GM12878 (cell line): Measurements from ENCODE around the gene MYT1. TPM values are rescaled to one million over a fixed set of nuclear protein-coding genes. Genes with fewer than 3 reads are reported as not detected.

ENCODE experiments used
- ATAC-seq: fragments of 200-7000 bp; cut with Tn5 transposase; 3 replicates; pipeline ENCODE4 v1.9.1; 2020; ENCODE audit warnings: mild to moderate bottlenecking, moderate library complexity
- BruUV-seq: library from RNA; stranded (reverse); fragments of 400-500 nt; replicated peaks from 2 replicates; lab custom pipeline; 2021; lab: Mats Ljungman, UMichigan
- CTCF ChIA-PET: fragments of 300-600 bp; sonication (Branson Sonifier 250); formaldehyde crosslinking; extraction: SDS; loops from one replicate; lab custom pipeline; 2021; ENCODE audit warnings: inconsistent platforms; lab: Yijun Ruan, JAX
- POLR2A ChIA-PET: fragments of 350-600 bp; formaldehyde crosslinking; extraction: SDS; loops from one replicate; lab custom pipeline; 2021; ENCODE audit warnings: inconsistent platforms; lab: Charles Lee
- RAD21 ChIA-PET: fragments of 300-600 bp; sonication (Branson Sonifier 250); formaldehyde crosslinking; loops from one replicate; lab custom pipeline; 2023; ENCODE audit warnings: antibody characterized with exemption; ENCODE audit not compliant: unreplicated experiment; lab: Charles Lee
- SMC1A ChIA-PET: fragments of 300-600 bp; sonication (Branson Sonifier 250); formaldehyde crosslinking; loops from one replicate; lab custom pipeline; 2023; ENCODE audit not compliant: unreplicated experiment, uncharacterized antibody; lab: Charles Lee
- DNase-seq: peaks from one replicate; pipeline ENCODE4 v3.0.0-alpha.2; 2011; ENCODE audit warnings: low read depth, low spot score
- FAIRE-seq: peaks from 3 replicates; lab custom pipeline; 2011; peaks lifted over from hg19 to GRCh38; lab: Jason Lieb, UNC
- H2AFZ ChIP-seq: 2 replicates; pipeline ENCODE4 v1.6.0; 2011; ENCODE audit warnings: low read depth, low read length, control low read depth; ENCODE audit not compliant: control insufficient read depth
- H3K27ac ChIP-seq: 2 replicates; pipeline ENCODE4 v1.5.1; 2011; ENCODE audit warnings: control low read depth; ENCODE audit not compliant: control insufficient read depth, insufficient read depth
- H3K27me3 ChIP-seq, 2 experiments: replicated peaks in 1 of 2; 2 replicates each; pipeline versions ENCODE4 v1.6.0 to v1.6.1; 2011; ENCODE audit warnings: low read length in 1 of 2; ENCODE audit not compliant: control insufficient read depth in 2 of 2, insufficient read depth in 2 of 2
- H3K36me3 ChIP-seq, 2 experiments: 2 replicates each; pipeline ENCODE4 v1.5.1; 2011; ENCODE audit warnings: low read length in 1 of 2; ENCODE audit not compliant: control insufficient read depth in 2 of 2, insufficient read depth in 2 of 2
- H3K4me1 ChIP-seq: 2 replicates; pipeline ENCODE4 v1.6.1; 2011; ENCODE audit warnings: mild to moderate bottlenecking, low read length, moderate library complexity, mixed read lengths; ENCODE audit not compliant: control insufficient read depth, insufficient read depth
- H3K4me2 ChIP-seq: 2 replicates; pipeline ENCODE4 v1.6.0; 2011; ENCODE audit warnings: control low read depth; ENCODE audit not compliant: control insufficient read depth, insufficient read depth
- H3K4me3 ChIP-seq: fragments of 200-600 bp; sonication (generic); 2 replicates; pipeline ENCODE4 v1.5.1; 2016
- H3K79me2 ChIP-seq: 2 replicates; pipeline ENCODE4 v1.6.0; 2011; ENCODE audit warnings: low read length; ENCODE audit not compliant: control insufficient read depth, insufficient read depth
- H3K9ac ChIP-seq: 2 replicates; pipeline ENCODE4 v1.8.0; 2011; ENCODE audit warnings: low read length, control low read depth, mixed read lengths; ENCODE audit not compliant: control insufficient read depth, insufficient read depth
- H3K9me3 ChIP-seq: replicated peaks from 3 replicates; pipeline ENCODE4 v1.5.1; 2011; ENCODE audit warnings: mild to moderate bottlenecking, low read length; ENCODE audit not compliant: control insufficient read depth, insufficient read depth
- H4K20me1 ChIP-seq: 2 replicates; pipeline ENCODE4 v1.6.0; 2011; ENCODE audit not compliant: control insufficient read depth, insufficient read depth
- CREB1 ChIP-seq: IDR thresholded peaks from 2 replicates; pipeline ENCODE4 v1.6.1; 2012; ENCODE audit warnings: low read depth, mild to moderate bottlenecking, inconsistent platforms
- CREM ChIP-seq: IDR thresholded peaks from 2 replicates; pipeline ENCODE4 v1.6.1; 2014; ENCODE audit warnings: antibody characterized with exemption, low read depth
- JUND ChIP-seq: IDR thresholded peaks from 2 replicates; pipeline ENCODE4 v1.6.1; 2012; ENCODE audit warnings: low read depth, mild to moderate bottlenecking, low read length, improper control_type of control experiment, moderate library complexity
- KLF5 ChIP-seq: fragments of 450-650 bp; IDR thresholded peaks from 2 replicates; pipeline ENCODE4 v1.6.1; 2014; ENCODE audit warnings: mild to moderate bottlenecking; ENCODE audit not compliant: partially characterized antibody
- NBN ChIP-seq: fragments of 450-650 bp; IDR thresholded peaks from 2 replicates; pipeline ENCODE4 v1.6.1; 2016
- NFIC ChIP-seq: IDR thresholded peaks from 2 replicates; pipeline ENCODE4 v1.6.1; 2012; ENCODE audit warnings: low read depth, mild to moderate bottlenecking, inconsistent platforms, low read length, moderate library complexity
- NFYA ChIP-seq: IDR thresholded peaks from 2 replicates; pipeline ENCODE4 v1.6.1; 2011; ENCODE audit warnings: low read depth, mild to moderate bottlenecking, low read length, improper control_type of control experiment, borderline replicate concordance
- POLR2A ChIP-seq: IDR thresholded peaks from 2 replicates; pipeline ENCODE4 v1.6.1; 2011; ENCODE audit warnings: low read depth, mild to moderate bottlenecking, low read length
- RAD51 ChIP-seq: fragments of 450-650 bp; IDR thresholded peaks from 2 replicates; pipeline ENCODE4 v1.6.1; 2016; ENCODE audit warnings: moderate library complexity, mild to moderate bottlenecking, inconsistent platforms
- RUNX3 ChIP-seq: IDR thresholded peaks from 2 replicates; pipeline ENCODE4 v1.6.1; 2012; ENCODE audit warnings: low read length, inconsistent platforms
- SREBF1 ChIP-seq: IDR thresholded peaks from 2 replicates; pipeline ENCODE4 v1.6.1; 2012; ENCODE audit warnings: mild to moderate bottlenecking, low read length
- TCF3 ChIP-seq: IDR thresholded peaks from 2 replicates; pipeline ENCODE4 v1.6.1; 2012; ENCODE audit warnings: low read depth, mild to moderate bottlenecking, low read length, borderline replicate concordance; ENCODE audit not compliant: insufficient read depth
- ZNF24 ChIP-seq: fragments of 450-650 bp; IDR thresholded peaks from 2 replicates; pipeline ENCODE4 v1.6.1; 2017; ENCODE audit warnings: antibody characterized with exemption, mild to moderate bottlenecking
- WGBS: methylation state at CpG from one replicate; pipeline ENCODE4 v1.1.6; 2016; ENCODE audit warnings: low lambda C conversion rate; ENCODE audit not compliant: insufficient replicate concordance, insufficient coverage; ENCODE audit errors: missing lambda C conversion rate; 5-methylcytosine and 5-hydroxymethylcytosine counted together
- in situ Hi-C: fragments of 300-500 bp; cut with MboI; formaldehyde crosslinking; loops from 9 replicates; pipeline ENCODE4 v1.14.3; 2018; ENCODE audit warnings: mixed read lengths
- intact Hi-C: fragments of 100-400 bp; cut with micrococcal nuclease; formaldehyde crosslinking; loops from one replicate; pipeline ENCODE4 v1.14.2; 2022; ENCODE audit not compliant: unreplicated experiment
- polyA plus RNA-seq, 11 experiments: library from polyadenylated mRNA; depleted of rRNA in 4 of 11; unstranded in 6 of 11; stranded (reverse) in 5 of 11; fragments of >200 nt; fragmentation: Nextera tagmentation in 4 of 11; fragmentation: Illumina TruSeq in 1 of 11; extraction: Ambion mirVana in 4 of 11; extraction: Trizol in 1 of 11; gene quantifications; 1 replicate in 1 of 11; 2 replicates in 10 of 11; pipeline versions ENCODE4 v1.2.1 to v1.2.3, GENCODE V29; 2011 to 2016; ENCODE audit warnings: inconsistent platforms in 2 of 11, missing spikeins in 2 of 11, low read depth in 1 of 11
- total RNA-seq, 4 experiments: library from RNA; depleted of rRNA in 3 of 4; stranded (reverse); fragments of >200 nt in 3 of 4; fragmentation: Illumina TruSeq in 1 of 4; extraction: Trizol in 1 of 4; gene quantifications; 2 replicates each; pipeline versions ENCODE4 v1.2.1 to v1.2.3, GENCODE V29; 2013 to 2021
- TF ChIP-seq, protein P1 (sequence below): fragments of 450-650 bp; IDR thresholded peaks from 2 replicates; pipeline ENCODE4 v1.6.1; 2018; ENCODE audit warnings: borderline replicate concordance, mild to moderate bottlenecking; ENCODE audit not compliant: partially characterized antibody

MYT1 gene
- total and polyA plus RNA-seq, 10 of the 15 experiments (the other 5 are each of a cell fraction or from before 2014, with no cell fraction given): 0.01 to 0.10 TPM; not detected in 8

DNA sequence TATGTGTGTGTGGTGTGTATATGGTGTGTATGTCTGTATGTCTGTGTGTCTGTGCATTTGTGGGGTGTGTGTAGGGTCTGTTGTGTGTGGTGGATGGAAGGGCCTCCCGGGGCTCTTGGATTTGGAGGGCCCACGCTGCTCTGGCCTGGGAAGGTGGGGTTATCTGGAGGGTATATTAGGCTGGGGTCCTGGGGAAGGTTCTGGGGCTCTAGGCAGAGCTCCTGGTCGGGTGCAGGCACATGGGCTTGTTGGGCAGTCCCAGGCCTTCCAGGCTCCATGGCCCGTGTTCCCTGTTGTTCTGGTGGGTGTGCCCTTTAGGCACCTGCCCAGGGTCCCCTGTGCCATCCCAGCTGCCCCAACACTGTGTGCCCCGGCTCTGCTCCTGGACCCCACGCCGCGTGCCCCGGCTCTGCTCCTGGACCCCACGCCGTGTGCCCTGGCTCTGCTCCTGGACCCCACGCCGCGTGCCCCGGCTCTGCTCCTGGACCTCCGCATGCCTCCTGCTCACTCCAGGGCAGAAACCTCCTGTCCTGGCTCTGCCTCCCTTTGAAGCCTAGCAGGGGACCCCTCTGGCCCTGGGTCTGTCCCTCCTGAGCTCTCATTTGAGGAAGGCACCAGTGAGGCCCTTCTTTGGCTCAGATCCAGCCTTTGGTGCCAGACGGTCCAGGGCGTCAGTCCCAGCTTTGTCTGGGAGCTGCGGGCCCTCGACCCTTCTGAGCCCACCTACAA lies 10.2 kb upstream of the MYT1 start:
- no peak overlapping the region for H3K4me3 ChIP-seq
- no peaks in the 10 kb centered on the region for H4K20me1 ChIP-seq
- H3K27me3 ChIP-seq: no peaks in the 10 kb centered on the region
- TF ChIP-seq, protein P1, sequence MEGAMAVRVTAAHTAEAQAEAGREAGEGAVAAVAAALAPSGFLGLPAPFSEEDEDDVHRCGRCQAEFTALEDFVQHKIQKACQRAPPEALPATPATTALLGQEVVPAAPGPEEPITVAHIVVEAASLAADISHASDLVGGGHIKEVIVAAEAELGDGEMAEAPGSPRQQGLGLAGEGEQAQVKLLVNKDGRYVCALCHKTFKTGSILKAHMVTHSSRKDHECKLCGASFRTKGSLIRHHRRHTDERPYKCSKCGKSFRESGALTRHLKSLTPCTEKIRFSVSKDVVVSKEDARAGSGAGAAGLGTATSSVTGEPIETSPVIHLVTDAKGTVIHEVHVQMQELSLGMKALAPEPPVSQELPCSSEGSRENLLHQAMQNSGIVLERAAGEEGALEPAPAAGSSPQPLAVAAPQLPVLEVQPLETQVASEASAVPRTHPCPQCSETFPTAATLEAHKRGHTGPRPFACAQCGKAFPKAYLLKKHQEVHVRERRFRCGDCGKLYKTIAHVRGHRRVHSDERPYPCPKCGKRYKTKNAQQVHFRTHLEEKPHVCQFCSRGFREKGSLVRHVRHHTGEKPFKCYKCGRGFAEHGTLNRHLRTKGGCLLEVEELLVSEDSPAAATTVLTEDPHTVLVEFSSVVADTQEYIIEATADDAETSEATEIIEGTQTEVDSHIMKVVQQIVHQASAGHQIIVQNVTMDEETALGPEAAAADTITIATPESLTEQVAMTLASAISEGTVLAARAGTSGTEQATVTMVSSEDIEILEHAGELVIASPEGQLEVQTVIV: no peak
- TF ChIP-seq POLR2A (no peak), NBN (no peak), ZNF24 (no peak), CREB1 (no peak), NFIC (no peak), SREBF1 (no peak), NFYA (no peak), RUNX3 (no peak), TCF3 (no peak), CREM (no peak), KLF5 (no peak), RAD51 (no peak), JUND (no peak)
- ChIA-PET POLR2A (no interaction called here), RAD21 (no interaction called here), SMC1A (no interaction called here), CTCF (no interaction called here)
- H3K4me2 ChIP-seq: no peak overlapping the region
- no peaks in the 10 kb centered on the region for H3K4me1 ChIP-seq
- intact Hi-C loops (no loop called here), in situ Hi-C loops (no loop called here)
- no peaks in the 10 kb centered on the region; the same call in 2 of the 3 replicates for H3K9me3 ChIP-seq
- no peak overlapping the region for H3K27ac ChIP-seq
- FAIRE-seq (no peak), ATAC-seq (no peak), DNase-seq (no peak)
- BruUV-seq: no TSS peak
- H2AFZ ChIP-seq: no peak overlapping the region
- 55% methylated on average over 20 of the region's 20 CpGs for WGBS
- no peaks in the 10 kb centered on the region for H3K36me3 ChIP-seq
- no peaks in the 10 kb centered on the region for H3K79me2 ChIP-seq
- no peak overlapping the region for H3K9ac ChIP-seq
